Stimulated activated CD4-positive, alpha-beta T cell treated with anti-CD3 and anti-CD28 coated beads, Interleukin-4, amount 100 ng/mL, for 4 hours (primary cell): ENCODE results near the gene ABCC2.
"Not testable (repeated sequence)": the region's sequence is repeated elsewhere in the genome, so short reads cannot be mapped to it uniquely, and the experiment has no call there.

Source experiments
- DNase-seq, 2 experiments: peaks; one replicate each; pipeline ENCODE4 v3.0.0-alpha.2; 2020

ABCC2 gene

DNA sequence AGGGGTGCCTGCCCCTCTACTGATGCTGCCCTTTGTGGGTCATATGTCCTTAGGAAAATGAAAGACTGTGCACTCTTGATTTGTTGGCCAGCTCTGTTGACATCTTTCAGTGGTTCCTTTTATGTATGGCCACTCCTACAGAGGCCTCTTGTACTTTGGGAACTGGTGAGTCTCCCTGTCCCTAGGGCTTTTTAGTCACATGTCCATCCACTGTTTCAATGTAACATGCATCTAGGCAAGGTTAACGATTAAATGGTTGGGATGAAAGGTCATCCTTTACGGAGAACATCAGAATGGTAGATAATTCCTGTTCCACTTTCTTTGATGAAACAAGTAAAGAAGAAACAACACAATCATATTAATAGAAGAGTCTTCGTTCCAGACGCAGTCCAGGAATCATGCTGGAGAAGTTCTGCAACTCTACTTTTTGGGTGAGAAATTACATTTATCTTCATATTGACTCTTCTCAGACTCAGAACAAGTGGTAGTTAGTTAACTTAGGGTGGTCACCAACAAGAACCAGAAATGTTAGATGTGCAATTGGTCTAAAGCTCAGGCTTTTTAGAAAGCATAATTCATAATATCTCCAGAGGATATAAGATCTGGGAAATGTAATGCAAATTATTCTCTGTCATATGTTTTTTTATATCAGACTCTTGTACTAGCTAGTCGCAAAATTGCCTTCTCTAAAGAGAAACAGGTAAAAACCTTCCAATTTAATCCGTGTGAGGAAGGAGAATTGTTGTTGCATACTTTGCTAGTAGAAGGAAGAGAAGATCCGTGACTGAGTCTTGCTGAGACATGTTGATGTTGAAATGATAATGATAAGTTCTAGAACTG lies at the start of gene ABCC2:
ABCC2 (plus strand) TSS at position 194 of the 840 bp plus-strand sequence; CDS start at position 399, 205 bp downstream.
- no peak for DNase-seq

DNA sequence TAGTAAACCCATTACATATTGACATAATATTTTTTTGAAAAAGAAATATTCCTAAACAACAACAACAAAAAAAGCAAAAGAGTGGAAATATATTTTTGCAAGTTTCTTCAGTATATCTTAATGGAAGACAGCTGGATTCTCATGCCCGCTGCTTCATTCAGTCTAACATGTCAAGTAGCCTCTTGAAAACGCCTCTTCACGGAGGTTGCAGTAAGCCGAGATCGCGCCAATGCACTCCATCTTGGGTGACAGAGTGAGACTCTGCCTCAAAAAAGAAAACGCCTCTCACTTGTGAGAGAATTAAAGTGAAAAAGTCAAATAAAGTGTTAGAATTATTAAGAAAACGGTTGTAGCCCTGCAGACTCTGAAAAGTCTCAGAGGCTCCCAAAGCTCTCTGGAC lies 49.1 kb upstream of the ABCC2 start:
- no peak for DNase-seq

DNA sequence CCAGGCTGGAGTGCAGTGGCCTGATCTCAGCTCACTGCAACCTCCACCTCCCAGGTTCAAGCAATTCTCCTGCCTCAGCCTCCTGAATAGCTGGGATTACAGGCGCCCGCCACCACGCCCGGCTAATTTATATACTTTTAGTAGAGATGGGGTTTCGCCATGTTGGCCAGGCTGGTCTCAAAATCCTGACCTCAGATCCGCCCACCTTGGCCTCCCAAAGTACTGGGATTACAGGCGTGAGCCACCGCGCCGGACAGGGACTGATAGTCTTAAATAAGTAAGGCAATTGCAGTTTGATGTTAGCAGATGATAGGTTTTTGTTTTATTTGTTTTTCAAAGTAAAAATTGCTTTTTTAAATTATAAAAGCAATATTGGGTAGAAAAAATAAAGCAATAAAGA lies 48.3 kb upstream of the ABCC2 start:
- DNase-seq, result not testable (repeated sequence)

DNA sequence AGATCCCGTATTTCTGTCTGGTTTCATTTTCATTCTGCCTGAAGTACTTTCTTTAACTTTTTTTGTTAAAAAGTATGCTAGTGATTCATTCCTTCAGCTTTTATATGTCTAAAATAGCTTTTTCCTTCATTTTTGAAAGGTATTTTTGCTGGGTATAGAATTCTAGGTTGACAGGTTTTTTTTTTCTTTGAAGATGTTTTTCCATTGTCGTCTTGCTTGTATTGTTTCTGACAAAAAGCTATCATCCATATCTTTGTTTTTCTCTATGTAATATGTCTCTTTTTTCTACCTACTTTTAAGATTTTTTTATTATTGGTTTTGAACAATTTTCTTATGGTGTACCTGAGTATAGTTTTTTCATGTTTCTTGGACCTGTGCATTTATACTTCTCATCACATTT lies 42.2 kb upstream of the ABCC2 start:
- DNase-seq, result no peak

DNA sequence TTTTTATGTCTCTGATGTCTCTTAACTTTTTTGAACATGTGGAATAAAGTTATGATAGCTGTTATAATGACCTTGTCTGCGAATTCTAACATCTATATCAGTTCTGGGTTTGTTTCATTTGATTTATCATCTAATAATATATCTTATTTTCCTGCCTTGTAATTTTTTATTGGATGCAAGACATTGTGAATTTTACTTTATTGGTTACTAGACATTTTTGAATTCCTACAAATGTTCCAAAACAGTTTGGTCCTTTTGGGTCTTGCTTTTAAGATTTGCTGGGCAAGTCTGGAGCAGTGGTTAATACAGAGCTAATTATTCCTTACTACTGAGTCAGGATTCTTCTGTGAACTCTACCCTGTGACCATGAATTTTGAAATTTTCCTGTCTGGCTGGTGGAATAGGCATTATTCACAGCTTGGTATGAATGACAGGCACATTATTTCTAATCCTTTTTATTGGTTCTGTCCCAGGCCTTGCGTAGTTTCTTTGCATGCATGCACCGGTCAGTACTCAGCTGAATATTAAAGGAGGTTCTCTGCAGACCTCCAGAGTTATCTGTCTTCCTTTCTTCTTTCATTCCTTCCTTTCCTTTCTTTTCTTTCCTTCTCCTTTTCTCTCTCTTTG lies 41.4 kb upstream of the ABCC2 start:
- DNase-seq, result no peak

DNA sequence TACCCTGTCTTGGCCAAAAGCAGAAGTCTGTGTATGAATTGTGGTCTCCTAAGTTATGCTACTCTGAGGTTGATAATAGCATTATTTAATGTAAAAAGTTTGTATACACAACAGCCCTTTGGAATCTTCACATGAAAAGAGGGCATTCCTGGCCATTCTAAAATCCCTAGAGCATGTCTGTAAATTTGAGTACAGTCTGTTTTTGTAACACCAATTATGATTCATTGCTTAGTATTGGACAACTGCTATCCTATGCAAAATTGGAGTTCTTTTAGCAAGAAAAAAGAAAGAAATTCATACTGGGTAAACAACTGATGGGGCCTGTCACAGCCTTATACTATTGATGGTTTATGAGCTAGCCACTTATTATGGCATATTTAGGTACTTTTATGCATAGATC lies 40.2 kb upstream of the ABCC2 start:
- no peak for DNase-seq

DNA sequence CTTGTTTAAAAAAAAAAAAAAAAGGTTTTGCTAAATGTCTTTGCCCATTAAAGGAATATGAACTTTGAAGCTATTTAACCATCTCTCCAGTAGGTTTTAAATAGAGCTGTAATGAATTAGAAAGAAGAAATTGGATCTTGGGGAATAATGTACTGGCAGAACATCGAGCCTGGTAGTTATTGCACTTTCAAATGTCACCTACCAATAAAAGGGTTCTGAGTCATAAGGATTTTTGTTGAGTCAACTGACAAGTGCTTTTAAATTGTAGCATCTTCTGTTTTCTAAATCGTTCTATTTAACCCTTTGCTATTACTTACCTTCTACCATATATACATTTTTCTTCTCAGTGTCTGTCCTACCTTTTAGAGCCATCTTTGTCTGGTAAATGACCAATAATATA lies 39.7 kb upstream of the ABCC2 start:
- DNase-seq, result no peak

DNA sequence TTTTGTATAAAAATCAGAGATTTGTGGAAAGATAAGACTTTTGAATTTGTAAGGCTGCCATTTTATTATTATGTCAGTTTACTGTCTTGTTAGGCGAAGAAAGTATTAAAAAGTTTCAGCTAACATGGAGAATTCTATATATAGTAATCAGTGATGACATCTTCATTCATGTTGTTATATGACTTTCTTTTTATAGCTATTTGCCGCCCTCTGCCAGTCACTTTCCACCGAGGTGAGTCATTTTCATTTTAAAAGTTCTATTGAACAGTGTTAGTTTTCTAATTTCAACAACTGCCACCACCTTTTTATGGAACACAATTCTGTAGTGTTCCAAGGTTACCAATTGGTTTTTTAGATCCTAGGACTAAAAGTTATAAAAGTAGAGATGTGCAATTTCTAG lies 38.6 kb upstream of the ABCC2 start:
- no peak for DNase-seq

DNA sequence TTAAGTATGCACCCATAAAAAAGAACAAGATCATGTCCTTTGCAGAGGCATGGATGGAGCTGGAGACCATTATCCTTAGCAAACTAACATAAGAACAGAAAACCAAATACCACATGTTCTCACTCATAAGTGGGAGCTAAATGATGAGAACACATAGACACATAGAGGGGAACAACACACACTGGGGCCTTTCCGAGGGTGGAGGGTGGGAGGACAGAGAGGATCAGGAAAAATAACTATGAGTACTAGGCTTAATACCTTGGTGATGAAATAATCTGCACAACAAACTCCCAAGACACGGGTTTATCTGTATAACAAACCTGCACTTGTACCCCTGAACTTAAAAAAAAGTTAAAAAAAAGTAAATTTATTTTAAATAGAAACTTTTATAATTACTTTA lies 36.3 kb upstream of the ABCC2 start:
- DNase-seq, result not testable (repeated sequence)

DNA sequence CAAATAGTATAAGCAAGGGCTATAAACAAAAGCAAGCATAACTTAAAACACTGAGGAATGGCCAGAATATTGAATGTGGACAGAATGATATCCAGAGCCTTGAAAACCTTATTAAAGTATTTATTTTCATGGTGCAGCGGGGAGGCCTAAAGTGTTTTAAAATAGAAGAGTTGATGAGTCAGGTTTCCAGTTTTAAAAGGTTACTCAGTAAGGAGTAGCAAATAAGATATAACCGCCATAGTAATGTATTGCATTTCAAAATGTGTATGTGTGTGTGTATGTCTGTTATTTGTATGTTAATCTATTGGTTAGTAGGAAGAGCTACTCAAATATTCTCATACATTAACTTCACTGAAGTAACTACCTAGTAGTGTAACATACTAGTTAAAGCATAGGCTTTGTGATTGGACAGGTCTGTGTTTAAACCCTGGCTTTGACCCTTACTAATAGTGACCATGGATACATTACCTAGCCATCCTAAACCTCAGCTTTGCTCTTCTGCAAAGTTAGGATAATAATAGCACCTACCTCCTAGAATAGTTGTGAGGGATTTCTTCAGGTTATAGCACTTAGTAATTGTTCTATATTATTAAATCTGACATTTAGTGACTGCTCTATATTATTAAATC lies 33.5 kb upstream of the ABCC2 start:
- DNase-seq, result no peak

DNA sequence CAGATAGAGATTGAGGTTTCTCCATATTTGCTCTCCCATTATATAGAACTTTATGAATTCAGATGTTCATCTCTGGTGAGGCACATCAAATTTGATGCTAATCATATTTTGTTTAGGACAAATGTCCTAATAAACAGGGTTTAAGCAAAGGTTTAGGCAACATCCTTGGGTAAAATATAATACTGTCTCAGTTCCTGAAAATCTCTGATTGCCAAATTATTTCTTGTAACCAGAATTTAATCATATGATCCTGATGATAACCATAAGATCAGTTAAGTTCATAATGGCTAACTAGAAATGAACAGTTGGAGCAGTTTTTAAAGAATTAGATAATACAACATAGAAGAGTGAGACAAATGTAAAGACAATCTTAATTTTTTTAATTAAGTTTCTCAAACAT lies 31.8 kb upstream of the ABCC2 start:
- DNase-seq, result no peak

DNA sequence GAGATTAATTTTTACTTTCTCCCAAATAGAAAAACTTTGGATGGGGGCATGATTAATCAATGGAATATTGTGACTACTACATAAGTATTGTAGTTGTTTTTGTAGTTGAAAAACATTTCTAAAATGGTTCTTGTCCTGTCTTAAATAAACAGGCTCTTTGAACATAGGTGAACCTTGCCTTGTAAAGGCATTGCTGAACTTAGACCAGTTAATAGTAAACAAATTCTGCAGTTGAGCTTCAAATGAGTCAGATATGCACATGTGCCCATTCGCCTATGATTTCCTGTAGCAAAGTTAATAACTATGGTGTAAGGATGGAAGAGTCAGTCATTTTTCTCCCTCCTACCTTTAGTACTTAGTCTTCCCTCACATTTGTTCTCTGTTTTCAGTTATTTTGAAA lies 27.8 kb upstream of the ABCC2 start:
- no peak for DNase-seq

DNA sequence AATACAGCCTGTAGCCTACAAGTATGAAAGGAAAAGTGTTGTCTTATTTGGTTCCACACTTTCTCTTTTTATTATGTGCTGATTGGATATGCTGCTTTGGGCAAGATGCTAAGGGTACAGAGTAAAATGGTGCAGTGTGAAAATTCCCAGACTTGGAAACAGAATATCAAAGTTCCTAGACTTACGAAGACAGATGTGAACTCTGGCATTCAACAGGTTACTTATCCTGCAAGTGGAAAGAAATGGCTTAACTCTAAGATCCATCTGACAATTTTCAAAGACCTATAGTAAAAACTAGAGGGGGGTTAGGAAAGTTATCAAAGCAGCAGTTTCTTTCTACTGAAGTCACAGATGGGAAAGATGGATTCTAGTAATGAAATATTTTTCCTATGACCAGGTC lies 26.3 kb upstream of the ABCC2 start:
- DNase-seq, result no peak

DNA sequence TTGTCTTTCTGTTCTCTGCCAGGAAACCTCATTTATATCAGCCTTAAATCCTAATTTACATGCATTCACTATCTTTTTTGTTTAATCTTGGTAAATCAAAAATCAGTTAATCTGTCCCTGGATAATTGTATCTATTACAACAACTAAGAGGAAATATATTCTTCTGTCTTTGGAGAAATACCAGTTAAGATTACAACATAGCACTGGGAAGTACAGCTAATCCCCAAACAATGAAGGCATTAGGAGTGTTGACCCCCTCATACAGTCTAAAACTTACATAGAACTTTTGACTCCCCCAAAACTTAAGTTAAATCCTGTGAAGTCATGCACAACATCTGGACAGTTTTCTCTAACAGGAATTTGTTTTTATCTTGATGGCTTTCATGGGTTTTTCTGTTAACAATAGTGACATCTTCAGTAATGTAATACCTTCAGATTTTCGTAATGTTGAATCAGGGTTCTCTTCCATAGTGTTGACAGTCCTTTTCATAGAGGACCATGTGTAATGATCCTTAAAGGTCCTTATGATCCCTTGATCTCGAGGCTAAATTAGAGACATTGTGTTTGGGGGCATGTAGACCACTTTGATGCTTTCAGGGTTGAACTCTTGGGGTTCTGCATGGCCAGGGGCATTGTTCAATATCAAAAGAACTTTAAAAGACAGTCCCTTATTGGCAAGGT lies 24.1 kb upstream of the ABCC2 start:
- no peak for DNase-seq

DNA sequence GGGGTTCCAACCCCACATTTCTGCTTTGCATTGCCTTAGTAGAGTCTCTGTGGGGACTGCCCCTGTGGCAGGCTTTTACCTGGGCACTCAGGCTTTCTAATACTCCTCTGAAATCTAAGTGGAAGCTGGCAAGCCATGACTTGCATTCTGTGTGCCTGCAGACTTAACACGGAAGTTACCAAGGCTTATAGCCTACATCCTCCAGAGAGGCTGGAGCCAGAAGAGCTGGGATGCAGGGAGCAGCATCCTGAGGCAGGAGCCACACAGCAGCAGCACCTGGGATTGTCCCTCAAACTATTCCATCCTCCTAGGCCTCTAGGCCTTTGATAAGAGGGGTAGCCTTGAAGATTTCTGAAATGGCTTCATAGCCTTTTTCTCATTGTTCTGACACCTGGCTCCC lies 22.1 kb upstream of the ABCC2 start:
- no peak for DNase-seq

DNA sequence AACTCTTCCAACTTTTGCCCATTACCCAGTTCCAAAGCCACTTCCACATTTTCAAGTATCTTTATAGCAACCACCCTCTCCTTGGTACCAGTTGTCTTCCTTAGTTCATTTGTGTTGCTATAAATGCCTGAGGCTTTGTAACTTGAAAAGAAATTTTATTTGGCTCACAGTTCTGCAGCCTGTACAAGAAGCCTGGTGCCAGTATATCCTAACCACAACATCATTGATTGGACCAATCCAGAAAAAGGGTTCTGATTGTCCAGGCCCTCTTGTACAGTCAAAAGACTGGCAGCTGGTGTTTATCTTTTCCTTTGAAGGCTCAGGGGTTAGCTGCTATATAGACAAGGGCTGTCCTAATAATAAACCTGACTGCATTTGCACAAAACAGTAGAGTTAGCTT lies 21.1 kb upstream of the ABCC2 start:
- DNase-seq, result no peak

DNA sequence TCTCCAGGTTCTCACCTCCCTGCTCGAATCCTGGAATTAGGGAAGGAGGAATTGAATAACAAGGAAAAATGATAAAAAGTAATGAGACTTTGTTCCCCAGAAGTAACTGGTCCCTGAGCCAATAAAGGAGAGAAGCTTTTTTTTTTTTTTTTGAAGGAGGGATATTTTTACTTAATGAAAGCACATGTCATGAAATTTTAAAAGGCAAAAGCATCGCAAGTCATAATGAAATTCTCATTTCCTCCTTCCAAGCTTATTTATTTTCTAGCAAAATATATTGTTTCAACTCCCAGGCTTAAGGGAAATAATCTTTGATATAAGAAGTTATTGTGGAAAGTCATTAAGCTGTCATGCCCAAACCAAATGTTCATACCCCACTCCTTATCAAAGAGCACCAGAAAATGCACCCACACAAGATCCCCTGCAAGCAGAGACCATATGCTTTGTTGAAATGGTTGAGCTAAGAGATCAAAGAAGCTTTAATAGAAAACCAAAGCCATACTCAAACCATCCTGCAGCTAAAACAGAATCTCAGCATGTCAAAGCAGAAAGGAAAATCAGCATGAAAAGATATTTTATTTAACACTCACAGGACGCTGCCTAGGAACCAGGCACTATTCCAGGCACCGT lies 16.7 kb upstream of the ABCC2 start:
- DNase-seq, result no peak

DNA sequence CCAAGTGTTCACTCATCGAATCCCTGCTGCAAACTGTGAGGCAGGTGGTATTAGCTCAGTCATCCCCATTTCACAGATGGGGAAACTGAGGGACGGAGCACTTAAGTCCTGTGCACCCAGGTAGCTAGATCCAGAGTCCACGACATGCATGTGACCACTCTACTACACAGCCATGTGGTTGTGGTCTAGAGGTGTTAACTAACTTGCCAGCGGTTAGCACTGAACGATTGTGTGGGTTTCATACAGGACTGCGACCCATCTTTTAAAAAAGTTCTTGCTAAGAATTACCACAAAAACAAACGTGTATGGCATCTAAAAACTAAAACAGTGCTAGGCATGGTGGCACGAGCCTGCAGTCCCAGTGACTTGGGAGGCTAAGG lies 16.1 kb upstream of the ABCC2 start:
- no peak for DNase-seq

DNA sequence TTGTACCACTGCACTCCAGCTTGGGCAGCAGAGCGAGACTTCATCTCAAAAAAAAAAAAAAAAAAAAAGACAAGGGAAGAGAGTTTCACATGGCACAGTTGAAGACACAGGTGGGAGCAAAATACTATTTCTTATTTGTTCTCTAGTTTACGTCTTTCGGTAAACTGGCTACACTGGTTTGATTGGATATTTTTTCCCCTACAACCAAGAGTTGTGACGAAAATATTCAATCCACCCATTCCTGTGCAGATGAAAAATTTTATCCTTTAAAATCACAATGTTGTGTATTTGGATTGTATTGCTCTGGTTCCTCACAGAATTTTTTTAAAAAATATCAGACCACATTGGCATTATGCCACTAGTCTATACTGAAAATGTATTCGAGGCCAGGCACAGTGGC lies 14.5 kb upstream of the ABCC2 start:
- no peak for DNase-seq

DNA sequence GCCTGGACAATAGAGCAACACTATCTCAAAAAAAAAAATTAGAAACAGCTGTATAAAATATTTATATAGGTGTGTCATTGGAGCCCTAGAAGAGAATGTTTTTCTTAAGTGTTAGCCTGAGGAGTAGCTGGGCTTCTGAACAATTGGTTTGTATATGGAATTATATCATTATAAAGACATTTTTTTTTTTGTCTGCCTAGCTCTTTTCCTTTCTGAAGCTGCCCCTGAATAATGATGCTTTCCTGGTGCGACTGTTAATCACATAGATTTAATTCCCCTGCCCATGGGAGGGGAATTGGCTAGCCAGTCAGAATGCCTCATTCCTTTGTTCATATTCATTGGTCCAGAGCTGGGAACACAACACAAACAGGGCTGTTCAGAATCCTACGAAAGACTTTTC lies 13.9 kb upstream of the ABCC2 start:
- DNase-seq, result no peak

DNA sequence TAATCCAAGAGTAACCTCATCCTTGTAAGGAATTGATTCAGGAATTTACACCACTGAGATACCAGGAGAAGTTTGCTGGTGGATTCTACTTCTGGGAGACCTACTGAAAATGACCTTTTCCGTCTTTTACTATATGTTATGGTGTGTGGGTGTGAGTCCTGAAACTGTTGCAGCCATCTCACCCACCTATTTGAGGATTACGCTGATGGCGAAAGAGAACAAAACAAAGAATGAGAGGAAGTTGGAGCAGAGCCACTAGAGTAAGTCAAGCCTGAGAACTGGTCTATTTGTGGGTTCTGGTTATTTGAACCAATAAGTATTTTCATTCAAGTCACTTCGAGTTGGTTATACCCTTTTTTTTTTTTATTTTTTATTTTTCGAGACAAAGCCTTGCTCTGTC lies 12.7 kb upstream of the ABCC2 start:
- no peak for DNase-seq

DNA sequence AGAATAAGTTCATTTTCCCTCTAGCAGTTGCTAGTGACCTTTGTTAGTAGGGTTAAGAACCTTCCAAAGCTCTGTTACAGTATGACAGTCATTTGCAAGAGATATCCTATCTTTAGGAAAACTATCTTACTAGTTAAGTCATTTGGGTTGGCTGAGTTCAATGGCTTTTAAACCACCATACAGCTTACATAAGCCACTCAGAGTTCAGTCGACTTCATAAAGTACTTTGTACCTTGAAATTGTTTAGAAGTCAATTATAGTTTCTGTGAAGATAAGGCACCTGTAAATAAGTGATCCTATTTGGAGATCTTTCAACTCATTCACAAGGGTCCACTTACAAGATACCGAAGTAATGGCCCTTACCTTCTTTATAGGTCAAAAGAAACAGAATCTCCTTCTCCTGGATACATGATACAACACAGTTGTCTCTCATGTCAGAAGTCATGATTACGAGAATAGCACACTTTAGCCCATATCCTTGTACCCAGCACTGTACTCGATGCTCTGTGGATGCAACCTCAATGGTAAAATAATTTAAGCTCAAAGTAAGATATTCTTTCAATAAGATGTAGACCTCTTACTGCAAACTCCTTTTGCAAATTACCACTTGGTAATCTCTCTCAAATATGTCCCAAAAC lies 11.9 kb upstream of the ABCC2 start:
- DNase-seq, result no peak

DNA sequence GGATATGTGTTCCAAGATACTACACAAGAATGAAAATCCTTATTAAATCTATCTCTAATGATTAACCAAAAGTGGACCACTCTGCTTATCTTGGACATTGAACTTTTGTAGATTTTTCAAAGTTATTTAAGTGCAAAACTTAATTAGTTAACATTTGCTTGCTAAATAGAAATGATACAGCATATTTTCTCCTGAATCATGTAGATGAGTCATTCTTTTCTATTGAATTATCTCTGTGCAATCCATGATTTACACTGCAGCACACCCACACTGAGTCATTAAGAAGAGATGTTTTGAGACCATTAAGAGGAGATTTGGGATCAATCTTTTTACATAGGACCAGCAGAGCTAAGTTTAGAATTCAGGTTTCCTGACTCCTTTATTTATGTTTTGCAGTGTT lies 6.6 kb upstream of the ABCC2 start:
- DNase-seq, result no peak
